Measurements from ENCODE around the gene PMEL.

Gene PMEL

DNA sequence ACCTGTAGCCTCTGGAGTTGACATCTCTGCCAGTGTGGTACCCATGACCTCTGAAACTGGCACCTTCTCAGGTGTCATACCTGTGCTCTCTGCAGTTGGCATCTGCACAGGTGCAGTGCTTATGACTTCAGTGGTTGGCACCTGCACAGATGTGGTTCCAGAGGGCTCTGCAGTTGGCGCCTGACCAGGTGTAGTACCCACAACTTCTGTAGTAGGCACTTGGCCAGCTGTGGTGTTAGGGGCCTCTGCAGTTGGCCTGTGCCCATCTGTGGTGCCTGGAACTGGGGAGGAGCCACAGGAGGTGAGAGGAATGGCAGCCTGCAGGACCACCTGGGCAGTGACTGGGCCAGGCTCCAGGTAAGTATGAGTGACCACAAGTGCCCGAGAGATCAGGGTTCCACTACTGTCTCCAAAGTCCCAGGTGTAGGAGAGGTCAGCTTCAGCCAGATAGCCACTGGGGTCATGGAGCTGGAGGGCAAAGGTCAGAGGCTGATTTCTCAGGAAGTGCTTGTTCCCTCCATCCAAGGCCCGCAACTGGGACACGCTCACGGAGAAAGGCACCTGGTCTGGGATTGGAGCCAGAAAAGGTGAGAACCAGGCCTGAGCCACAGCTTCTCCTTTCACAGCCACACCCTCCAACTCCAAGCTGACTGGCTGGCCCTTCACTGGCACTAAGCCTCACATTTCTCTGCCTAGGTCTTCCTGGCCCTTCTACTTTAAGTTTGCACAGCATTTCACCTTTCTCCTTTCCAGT lies 8.6 kb downstream of the PMEL start:
- TF ChIP-seq, protein P1, sequence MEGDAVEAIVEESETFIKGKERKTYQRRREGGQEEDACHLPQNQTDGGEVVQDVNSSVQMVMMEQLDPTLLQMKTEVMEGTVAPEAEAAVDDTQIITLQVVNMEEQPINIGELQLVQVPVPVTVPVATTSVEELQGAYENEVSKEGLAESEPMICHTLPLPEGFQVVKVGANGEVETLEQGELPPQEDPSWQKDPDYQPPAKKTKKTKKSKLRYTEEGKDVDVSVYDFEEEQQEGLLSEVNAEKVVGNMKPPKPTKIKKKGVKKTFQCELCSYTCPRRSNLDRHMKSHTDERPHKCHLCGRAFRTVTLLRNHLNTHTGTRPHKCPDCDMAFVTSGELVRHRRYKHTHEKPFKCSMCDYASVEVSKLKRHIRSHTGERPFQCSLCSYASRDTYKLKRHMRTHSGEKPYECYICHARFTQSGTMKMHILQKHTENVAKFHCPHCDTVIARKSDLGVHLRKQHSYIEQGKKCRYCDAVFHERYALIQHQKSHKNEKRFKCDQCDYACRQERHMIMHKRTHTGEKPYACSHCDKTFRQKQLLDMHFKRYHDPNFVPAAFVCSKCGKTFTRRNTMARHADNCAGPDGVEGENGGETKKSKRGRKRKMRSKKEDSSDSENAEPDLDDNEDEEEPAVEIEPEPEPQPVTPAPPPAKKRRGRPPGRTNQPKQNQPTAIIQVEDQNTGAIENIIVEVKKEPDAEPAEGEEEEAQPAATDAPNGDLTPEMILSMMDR (conservative IDR thresholded peaks at IDR 0.05; ENCODE audit: low read depth, low read length), result no peak
- DNase-seq (ENCODE audit: low read depth), result no peak
- no peak overlapping the region for H3K4me3 ChIP-seq (ENCODE audit: low read length)

DNA sequence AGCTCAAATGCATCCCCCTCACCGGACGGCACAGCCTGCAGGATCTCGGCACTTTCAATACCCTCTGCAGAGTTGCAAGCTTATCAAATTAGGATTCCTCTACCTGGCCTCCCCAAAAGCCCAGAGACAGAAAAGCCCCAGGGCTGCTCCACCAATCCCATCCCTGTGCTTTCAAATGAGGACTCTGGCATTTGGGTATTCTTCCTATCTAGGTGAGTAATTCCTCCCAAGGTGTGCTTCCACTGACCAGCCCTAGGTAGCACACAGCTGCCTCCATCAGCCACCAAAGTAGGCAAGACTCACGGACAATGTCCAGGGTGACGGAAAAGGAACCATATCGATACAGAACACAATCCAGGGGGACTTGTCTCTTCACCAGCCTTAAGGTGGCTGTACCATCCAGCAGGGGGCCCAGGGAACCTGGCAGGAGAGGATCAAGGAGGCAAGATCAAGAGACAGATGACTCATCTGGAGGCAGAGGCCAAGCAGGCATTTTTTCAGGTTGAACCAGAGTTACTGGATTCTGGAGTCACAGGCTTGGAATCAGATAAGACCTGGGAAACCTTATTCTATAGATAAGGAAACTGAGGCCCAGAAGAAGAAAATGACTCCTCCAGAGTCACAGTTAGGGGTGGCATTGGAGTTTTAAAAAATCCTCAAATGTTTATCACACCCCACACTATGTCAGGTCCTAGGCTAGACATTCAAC lies 9.9 kb downstream of the PMEL start:
- TF ChIP-seq, protein P1 (conservative IDR thresholded peaks at IDR 0.05; ENCODE audit: low read depth, low read length), result peak; percentile 68
- DNase-seq (ENCODE audit: low read depth), result no peak
- no peak overlapping the region for H3K4me3 ChIP-seq (ENCODE audit: low read length)

DNA sequence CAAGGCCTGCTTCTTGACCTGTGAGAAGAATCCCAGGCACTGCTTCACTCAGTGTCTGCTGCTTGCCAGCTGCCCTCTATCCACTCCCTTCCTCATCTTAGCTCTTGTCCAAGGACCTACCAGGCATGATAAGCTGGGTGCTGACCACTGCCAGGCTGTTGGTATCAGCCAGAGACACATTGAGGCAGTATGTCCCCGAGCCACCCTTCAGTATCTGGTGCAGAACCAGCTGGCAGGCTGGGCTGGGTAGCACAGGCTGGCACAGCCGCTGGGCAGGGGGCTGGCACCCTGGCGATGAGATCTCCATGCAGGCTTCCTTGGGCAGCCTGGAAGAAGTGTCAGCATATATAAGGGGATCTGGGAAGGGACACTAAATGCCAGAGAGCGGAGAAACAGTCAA lies 10.5 kb downstream of the PMEL start:
- TF ChIP-seq, protein P1 (conservative IDR thresholded peaks at IDR 0.05; ENCODE audit: low read depth, low read length), result no peak
- DNase-seq (ENCODE audit: low read depth), result no peak
- no peak overlapping the region for H3K4me3 ChIP-seq (ENCODE audit: low read length)

DNA sequence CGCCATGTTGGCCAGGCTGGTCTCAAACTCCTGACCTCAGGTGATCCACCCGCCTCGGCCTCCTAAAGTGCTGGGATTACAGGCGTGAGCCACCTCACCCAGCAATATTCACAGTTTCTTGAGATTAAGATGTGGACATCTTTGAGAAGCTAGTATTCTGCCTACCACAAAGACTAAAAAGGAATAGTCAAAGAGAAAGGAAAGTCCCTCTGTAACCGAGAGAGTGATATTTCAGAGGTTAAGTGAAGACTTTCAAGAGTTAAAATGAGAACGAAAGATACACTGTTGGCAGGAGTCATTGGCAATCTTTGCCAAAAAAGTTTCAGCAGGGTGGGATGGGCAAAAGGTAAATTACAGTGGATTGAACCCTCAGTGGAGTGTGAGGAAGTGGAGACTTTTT lies 19.3 kb downstream of the PMEL start:
- no peak for DNase-seq (ENCODE audit: low read depth)
- TF ChIP-seq, protein P1 (conservative IDR thresholded peaks at IDR 0.05; ENCODE audit: low read depth, low read length), result no peak

DNA sequence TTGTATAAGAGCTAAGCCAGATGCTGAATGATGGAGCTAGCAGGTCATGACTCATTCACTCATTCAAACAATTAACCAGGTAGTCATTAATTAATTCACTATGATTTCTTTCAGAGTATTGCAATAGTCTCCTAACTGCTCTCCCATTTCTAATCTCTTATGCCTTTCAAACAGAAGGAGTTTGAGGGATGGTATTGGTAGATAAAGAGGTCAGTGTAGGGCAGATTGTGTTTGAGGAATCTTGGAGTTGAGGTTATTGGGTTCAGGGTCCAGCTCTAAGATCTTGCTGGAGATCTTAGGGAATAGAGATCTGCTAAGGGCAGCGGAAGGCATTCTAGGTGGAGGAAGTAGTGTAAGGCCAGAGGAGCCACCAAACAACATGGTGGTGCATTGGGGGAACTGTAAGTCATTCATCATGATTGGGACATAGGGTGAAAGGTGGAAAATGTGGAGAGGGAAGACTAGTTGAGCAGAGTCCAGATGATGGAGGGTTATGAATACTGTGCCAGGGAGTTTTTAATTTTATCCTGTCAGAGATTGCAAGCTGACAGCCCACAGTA lies 23.2 kb downstream of the PMEL start:
- DNase-seq (ENCODE audit: low read depth), result no peak
- TF ChIP-seq, protein P1 (conservative IDR thresholded peaks at IDR 0.05; ENCODE audit: low read depth, low read length), result no peak
- H3K4me3 ChIP-seq (ENCODE audit: low read length), result no peak overlapping the region

More for the DNA sequence above, 19.3 kb downstream of the PMEL start:
- H3K4me3 ChIP-seq (ENCODE audit: low read length), result no peak overlapping the region

DNA sequence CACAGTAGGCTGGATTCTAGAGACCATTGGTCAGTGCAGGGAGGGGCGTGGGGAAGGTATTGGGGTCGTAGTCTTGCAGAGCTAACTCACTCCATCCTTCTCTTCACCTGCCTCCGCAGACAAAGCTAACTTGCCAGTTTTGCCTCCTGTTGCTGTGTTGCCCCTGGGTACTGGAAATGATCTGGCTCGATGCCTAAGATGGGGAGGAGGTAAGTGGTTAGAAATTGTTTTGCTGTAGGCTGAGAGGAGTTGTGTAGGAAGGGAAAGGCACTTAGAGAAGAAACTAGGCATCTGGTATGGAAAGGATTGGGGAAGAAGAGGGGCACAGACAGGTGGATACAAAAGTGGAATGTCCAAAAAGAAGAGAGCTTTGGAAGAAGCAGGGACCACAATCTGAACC lies 23.8 kb downstream of the PMEL start:
- TF ChIP-seq, protein P1 (conservative IDR thresholded peaks at IDR 0.05; ENCODE audit: low read depth, low read length), result no peak
- no peak overlapping the region for H3K4me3 ChIP-seq (ENCODE audit: low read length)
- no peak for DNase-seq (ENCODE audit: low read depth)

Data from retinal pigment epithelial cell (primary cell).